Medulla oblongata (tissue), 1 donor: ENCODE results near the gene ZNF76.

Source experiments
- DNase-seq: peaks from one replicate; pipeline ENCODE4 v3.0.0-alpha.2; 2015; ENCODE audit errors: extremely low spot score

ZNF76 gene

DNA sequence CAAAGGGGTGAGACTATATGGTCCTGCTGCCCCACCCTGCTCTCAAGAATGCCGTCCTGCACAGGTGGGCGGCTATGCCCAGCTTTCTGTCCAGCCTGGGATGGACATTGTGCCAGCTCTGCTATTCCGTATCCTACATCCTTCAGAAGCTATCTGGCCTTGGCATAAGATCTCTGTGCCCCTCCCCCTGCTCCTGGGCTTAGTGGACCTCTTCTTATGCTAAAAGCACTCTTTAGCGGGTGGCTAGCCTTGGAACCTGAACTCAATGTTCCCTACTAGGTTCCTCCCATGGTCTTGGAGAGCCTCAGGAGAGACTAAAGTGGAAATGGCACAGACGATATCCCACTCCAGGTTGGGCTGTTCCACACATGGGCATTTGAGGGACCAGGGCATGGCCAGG is 23.3 kb upstream of the ZNF76 start:
- DNase-seq, result no peak

DNA sequence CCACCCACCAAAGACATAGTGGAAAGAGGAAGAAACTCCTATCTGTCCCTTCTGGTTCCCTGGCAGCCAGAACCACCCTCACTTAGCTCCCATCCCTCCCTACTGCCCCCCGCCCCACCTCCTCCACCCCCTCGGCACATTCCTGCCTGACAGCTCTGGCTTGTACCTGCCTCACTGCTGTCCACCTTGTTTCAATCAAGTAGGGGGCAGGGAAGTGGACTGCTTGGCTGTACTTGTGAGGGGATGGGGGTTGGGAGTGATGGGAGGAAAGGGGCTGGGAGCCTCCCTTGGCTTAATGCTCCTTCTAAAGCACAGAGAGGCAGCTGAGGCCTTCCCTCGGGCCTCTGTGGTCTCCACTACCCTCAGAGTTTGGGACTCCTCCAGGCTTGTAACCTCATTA is 22.1 kb upstream of the ZNF76 start:
- DNase-seq, result no peak

- DNase-seq, result no peak
Measured at GRCh38 chr6:35238843-35239289, 20.7 kb upstream of the ZNF76 start.

GRCh38 chr6:35239581-35239980 is 20.0 kb upstream of the ZNF76 start:
- no peak for DNase-seq

GRCh38 chr6:35240838-35241801 is 18.4 kb upstream of the ZNF76 start:
- peak; percentile 82 for DNase-seq

GRCh38 chr6:35242486-35242885 is 17.0 kb upstream of the ZNF76 start:
- no peak for DNase-seq

GRCh38 chr6:35242906-35243305 is 16.6 kb upstream of the ZNF76 start:
- no peak for DNase-seq

DNA sequence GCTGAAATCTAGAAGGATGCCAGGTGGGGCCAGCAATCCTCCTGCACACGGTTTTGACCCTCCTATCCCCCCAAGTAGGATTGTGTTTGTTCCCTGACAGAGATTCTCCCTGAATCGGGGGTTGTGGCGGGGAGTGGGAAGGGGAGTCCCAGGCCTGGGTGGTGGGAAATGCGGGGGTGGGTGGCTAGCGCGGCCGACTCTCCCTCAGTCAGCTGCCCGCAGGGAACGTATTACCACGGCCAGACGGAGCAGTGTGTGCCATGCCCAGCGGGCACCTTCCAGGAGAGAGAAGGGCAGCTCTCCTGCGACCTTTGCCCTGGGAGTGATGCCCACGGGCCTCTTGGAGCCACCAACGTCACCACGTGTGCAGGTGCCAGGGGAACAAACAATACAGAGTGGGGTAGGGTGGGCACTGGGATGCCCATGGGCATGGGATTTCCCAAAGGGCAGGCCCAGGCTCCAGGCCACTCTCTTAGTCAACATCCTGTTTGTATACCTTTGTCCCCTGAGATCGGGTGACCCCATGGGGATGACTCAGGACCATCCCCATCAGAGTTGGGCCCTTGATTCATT is 16.1 kb upstream of the ZNF76 start:
- no peak for DNase-seq

GRCh38 chr6:35244551-35244950 is 15.0 kb upstream of the ZNF76 start:
- DNase-seq, result no peak

DNA sequence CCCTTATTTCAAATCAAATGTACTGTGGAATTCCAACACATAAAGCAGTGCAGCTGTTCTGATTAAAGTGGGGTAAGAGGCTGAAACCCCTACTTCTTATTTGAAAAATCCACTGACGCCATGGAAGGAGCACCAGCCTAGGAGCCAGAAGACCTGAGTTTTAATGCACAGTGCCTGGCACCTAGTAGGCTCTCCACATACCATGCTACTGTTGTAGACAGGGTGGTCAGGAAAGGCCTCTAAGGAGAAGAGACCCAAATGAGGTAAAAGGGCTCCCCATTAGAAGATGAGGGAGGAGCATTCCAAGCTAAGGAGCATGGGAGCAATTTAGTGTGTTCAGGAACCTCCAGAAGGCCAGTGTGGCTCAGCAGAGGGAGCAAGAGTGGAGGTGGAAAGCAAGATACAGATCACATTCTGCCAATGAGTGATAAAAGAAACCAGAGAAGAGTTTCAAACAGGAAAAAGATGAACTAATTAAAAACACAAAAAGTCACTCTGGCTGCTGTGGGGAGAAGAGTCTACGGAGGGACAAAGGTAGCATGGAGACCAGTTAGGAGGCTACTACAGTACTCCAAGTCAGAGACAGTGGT is 11.8 kb upstream of the ZNF76 start:
- DNase-seq, result no peak

GRCh38 chr6:35248300-35248699 is 11.2 kb upstream of the ZNF76 start:
- DNase-seq, result no peak

GRCh38 chr6:35248965-35249364 is 10.6 kb upstream of the ZNF76 start:
- DNase-seq, result no peak

- no peak for DNase-seq
Measured at GRCh38 chr6:35251949-35252348, 7.6 kb upstream of the ZNF76 start.

DNA sequence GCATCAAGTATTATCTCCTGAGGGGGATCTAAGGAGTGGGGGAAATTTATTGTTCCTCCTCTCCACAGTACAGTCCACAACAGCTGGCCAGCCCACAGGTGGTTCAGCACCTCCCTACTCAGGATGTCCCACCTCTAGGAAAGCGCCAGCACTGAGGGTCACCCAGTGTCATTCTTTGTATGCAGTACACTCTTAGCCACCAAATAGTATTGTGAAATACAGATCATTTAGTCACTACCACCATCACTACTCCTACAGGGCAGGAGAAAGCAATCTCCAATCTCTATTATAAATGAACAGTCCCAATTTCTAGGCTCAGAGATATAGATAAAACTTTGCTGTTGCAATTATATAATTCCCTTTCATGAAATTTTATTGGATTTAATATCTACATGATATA is 6.3 kb upstream of the ZNF76 start:
- DNase-seq, result no peak

GRCh38 chr6:35258336-35258735 is 1.2 kb upstream of the ZNF76 start:
- DNase-seq, result no peak

DNA sequence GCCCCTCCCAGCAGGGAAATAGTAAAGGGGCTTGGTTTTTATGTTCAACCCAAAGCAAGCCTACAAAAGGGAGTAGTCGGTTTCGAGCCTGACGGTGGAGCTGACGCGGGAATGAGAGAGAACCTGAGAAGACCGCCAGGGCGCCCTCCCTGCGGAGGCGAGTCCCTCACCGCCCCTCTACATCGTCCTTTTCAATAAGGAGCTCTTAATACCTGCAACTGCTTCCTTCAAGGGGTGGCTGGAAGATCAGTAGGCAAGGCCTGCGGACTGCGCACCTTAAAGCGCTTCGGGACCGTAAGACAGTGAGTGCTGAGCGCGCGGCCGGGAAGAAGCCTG is 709 bp upstream of the ZNF76 start:
- DNase-seq, result peak; percentile 50

- DNase-seq, result peak; percentile 55
Measured at GRCh38 chr6:35259948-35260590, 534 bp downstream of the ZNF76 start.

- DNase-seq, result peak; percentile 18
Measured at GRCh38 chr6:35260591-35261570, 1.3 kb downstream of the ZNF76 start.

DNA sequence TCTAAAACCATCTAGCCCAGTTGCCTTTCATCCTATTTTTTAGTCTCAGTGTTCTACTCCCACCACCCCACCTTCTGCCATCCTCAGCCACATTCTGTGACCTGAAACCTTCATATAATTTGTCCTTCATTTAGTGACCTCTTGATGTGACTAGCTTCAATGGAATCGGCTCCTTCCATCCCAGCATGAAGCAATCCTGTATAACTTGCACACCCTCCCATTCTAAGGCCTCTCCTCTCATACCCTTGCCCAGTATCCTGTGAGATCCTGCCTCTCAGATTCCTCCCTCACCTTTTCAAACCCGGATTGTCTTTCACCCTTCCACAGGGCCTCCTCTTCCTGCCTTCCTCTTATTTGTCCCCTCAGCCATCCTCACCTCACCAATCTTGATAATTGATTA is 3.1 kb downstream of the ZNF76 start:
- no peak for DNase-seq

DNA sequence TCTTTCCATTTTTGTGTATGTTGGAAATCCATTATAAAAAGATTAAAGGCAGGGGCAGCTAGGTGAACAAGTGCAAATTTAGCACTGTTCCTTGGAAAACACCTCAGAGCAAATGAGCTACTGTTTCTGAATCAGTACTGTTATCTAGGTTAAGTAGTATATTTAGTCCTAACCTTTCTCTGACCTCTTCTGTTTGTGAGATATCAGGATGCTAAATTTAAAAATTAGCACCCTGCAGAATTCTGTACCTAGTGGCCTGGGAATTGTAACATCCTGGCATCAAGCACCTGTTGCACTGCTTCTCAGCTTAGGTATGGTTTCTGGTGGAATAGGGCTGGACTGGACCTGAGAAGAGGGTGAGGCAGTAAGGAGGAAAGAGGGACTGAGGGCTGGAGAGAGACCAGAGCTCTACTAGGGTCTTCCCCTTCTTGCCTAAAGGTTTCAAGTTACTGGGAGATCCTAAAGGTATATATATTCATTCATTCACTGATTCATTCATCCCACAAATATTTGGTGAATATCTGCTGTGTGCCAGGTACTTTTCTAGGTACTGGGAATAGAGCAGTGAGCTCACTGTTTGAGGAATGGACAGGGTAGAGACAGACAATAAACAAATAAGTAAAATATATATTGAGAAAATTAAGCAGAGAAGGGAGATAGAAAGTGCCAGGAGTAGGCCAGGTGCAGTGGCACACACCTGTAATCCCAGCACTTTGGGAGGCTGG is 5.2 kb downstream of the ZNF76 start:
- no peak for DNase-seq

DNA sequence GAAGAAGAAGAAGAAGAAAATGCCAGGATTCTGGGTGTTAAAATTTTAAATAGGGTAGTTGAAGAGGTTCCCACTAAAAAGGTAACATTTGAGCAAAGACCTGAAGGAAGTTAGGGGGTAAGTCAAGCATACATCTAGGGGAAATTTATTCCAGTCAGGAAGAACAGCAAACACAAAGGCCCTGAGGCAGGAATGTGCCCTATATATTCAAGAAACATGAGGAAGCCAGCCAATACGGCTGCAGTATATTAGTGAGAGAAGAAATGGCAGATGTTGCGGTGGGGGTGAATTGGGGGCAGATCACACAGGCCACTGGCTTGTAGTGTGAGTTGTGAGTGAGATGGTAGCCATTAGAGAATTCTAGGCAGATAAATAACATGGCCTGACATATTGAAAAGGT is 6.0 kb downstream of the ZNF76 start:
- no peak for DNase-seq
